ENCODE data around the gene VBP1.
"Not testable (repeated sequence)": the region's sequence is repeated elsewhere in the genome, so short reads cannot be mapped to it uniquely, and the experiment has no call there.

Gene VBP1

DNA sequence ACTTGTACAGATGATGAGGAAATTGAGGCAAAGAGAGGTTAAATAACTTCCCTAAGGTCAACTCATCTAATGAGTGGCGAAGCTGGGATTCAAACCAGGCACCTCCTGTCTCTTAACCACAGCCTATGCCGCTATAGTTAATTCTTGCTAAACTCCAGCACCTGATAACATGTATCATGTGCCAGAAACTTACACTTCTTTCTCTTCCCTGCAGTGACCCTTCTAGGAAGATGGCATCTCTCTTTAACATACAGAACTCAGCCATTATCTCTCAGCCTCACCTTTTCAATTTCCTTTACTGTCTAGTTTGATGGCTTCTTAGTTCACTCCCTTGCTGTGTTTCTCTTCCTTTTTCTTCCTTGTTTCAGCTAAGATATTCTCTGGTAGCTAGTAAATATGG is 2.5 kb downstream of the VBP1 start:
- peaks cover 6% of the 10 kb centered on the region for H3K79me1 ChIP-seq (ENCODE audit: low read length)
- DNase-seq, result no peak
- peaks cover 7 to 15% of the 10 kb centered on the region in 2 experiments for H3K36me3 ChIP-seq (ENCODE audit: control insufficient read depth in 1 of 2, insufficient read depth in 2 of 2, low read length in 2 of 2)
- no peak overlapping the region for H4K12ac ChIP-seq (ENCODE audit: low read depth, low read length)
- no peak overlapping the region for H3K18ac ChIP-seq (ENCODE audit: low read length)
- no peak overlapping the region for H2AFZ ChIP-seq (ENCODE audit: insufficient read depth, low read length, poor library complexity)
- no peak overlapping the region for H2BK5ac ChIP-seq (ENCODE audit: low read depth, low read length, poor library complexity)
- no peak overlapping the region for H3K4me2 ChIP-seq (ENCODE audit: low read length)
- no peak overlapping the region for H3K27ac ChIP-seq (ENCODE audit: low read depth, low read length)
- no peak overlapping the region for H2BK120ac ChIP-seq (ENCODE audit: insufficient read depth, low read length, poor library complexity)
- no peak overlapping the region for H3K4me3 ChIP-seq (ENCODE audit: low read depth, low read length)
- H3K79me2 ChIP-seq (ENCODE audit: control insufficient read depth, insufficient read depth, low read length, poor library complexity), result peaks cover 7% of the 10 kb centered on the region
- H4K91ac ChIP-seq (ENCODE audit: low read depth, low read length), result no peak overlapping the region
- no peaks in the 10 kb centered on the region for H3K27me3 ChIP-seq (ENCODE audit: insufficient read depth, low read length)
- WGBS (ENCODE audit: extremely low coverage, insufficient coverage, insufficient read length), result no CpG with 5 or more reads among the region's 2 CpGs
- no peak overlapping the region for H2BK12ac ChIP-seq (ENCODE audit: low read length)
- H3K4ac ChIP-seq (ENCODE audit: low read depth, low read length), result peak overlapping the region; percentile 69
- no peaks in the 10 kb centered on the region for H3K9me3 ChIP-seq (ENCODE audit: insufficient read depth, low read depth, low read length)
- no peak overlapping the region for H3K23ac ChIP-seq (ENCODE audit: low read length)
- no peak overlapping the region for H2AK5ac ChIP-seq (ENCODE audit: low read length)
- H3K4me1 ChIP-seq (ENCODE audit: control insufficient read depth in 1 of 2, insufficient read depth in 2 of 2, low read length in 2 of 2), result peaks cover 2 to 5% of the 10 kb centered on the region in 2 experiments
- no peak overlapping the region for H4K8ac ChIP-seq (ENCODE audit: low read depth, low read length)
- no peak overlapping the region for H3K14ac ChIP-seq (ENCODE audit: low read length)
- H3K9ac ChIP-seq (ENCODE audit: low read length), result no peak overlapping the region

DNA sequence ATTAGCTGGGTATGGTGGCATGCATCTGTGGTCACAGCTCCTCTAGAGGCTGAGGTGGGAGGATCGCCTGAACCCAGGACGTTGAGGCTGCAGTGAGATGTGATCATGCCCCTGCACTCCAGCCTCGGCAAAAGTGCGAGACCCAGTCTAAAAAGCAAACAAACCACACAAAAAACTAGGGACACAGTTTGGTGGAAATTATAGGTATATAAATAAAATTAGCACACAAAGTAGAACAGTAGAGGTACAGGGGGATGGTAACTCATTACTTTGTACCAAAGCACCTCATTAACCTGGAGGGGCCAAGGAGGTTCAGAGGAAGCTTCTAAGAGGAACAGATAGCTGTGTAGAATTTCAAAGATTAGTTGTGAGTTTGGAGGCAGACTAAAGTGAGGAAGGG is 5.1 kb downstream of the VBP1 start:
- Histone ChIP-seq H3K18ac (ENCODE audit: low read length) (no peak overlapping the region), H3K27me3 (ENCODE audit: insufficient read depth, low read length) (no peaks in the 10 kb centered on the region), H3K9ac (ENCODE audit: low read length) (no peak overlapping the region), H4K12ac (ENCODE audit: low read depth, low read length) (no peak overlapping the region), H3K23ac (ENCODE audit: low read length) (no peak overlapping the region), H3K4me2 (ENCODE audit: low read length) (no peak overlapping the region), H3K9me3 (ENCODE audit: insufficient read depth, low read depth, low read length) (no peaks in the 10 kb centered on the region), H3K4me3 (ENCODE audit: low read depth, low read length) (no peak overlapping the region), H2BK12ac (ENCODE audit: low read length) (no peak overlapping the region), H3K79me1 (ENCODE audit: low read length) (peaks cover 3% of the 10 kb centered on the region), H3K4ac (ENCODE audit: low read depth, low read length) (no peak overlapping the region), H3K36me3 (ENCODE audit: control insufficient read depth in 1 of 2, insufficient read depth in 2 of 2, low read length in 2 of 2) (peaks cover 10 to 17% of the 10 kb centered on the region in 2 experiments), H2BK5ac (ENCODE audit: low read depth, low read length, poor library complexity) (no peak overlapping the region), H3K79me2 (ENCODE audit: control insufficient read depth, insufficient read depth, low read length, poor library complexity) (peaks cover 4% of the 10 kb centered on the region), H2BK120ac (ENCODE audit: insufficient read depth, low read length, poor library complexity) (no peak overlapping the region), H3K14ac (ENCODE audit: low read length) (no peak overlapping the region), H3K27ac (ENCODE audit: low read depth, low read length) (no peak overlapping the region), H2AK5ac (ENCODE audit: low read length) (no peak overlapping the region), H2AFZ (ENCODE audit: insufficient read depth, low read length, poor library complexity) (no peak overlapping the region), H4K91ac (ENCODE audit: low read depth, low read length) (no peak overlapping the region), H3K4me1 (ENCODE audit: control insufficient read depth in 1 of 2, insufficient read depth in 2 of 2, low read length in 2 of 2) (peaks cover 2% of the 10 kb centered on the region in 2 experiments), H4K8ac (ENCODE audit: low read depth, low read length) (no peak overlapping the region)
- no peak for DNase-seq
- no CpG with 5 or more reads among the region's 4 CpGs for WGBS (ENCODE audit: extremely low coverage, insufficient coverage, insufficient read length)

DNA sequence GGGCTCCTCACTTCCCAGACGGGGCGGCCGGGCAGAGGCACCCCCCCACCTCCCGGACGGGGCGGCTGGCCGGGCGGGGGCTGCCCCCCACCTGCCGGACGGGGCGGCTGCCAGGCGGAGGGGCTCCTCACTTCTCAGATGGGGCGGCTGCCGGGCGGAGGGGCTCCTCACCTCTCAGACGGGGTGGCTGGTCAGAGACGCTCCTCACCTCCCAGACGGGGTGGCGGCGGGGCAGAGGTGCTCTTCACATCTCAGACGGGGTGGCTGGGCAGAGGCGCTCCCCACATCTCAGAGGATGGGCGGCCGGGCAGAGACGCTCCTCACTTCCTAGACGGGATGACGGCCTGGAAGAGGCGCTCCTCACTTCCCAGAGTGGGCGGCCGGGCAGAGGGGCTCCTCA is 7.5 kb downstream of the VBP1 start:
- H2AK5ac ChIP-seq (ENCODE audit: low read length); H3K14ac ChIP-seq (ENCODE audit: low read length); H4K91ac ChIP-seq (ENCODE audit: low read depth, low read length); DNase-seq; H3K9me3 ChIP-seq (ENCODE audit: insufficient read depth, low read depth, low read length); H3K4me3 ChIP-seq (ENCODE audit: low read depth, low read length); H4K12ac ChIP-seq (ENCODE audit: low read depth, low read length); H2BK120ac ChIP-seq (ENCODE audit: insufficient read depth, low read length, poor library complexity); H3K27me3 ChIP-seq (ENCODE audit: insufficient read depth, low read length); H3K18ac ChIP-seq (ENCODE audit: low read length); H3K4ac ChIP-seq (ENCODE audit: low read depth, low read length); H3K27ac ChIP-seq (ENCODE audit: low read depth, low read length); H2BK12ac ChIP-seq (ENCODE audit: low read length); H3K79me1 ChIP-seq (ENCODE audit: low read length); H3K4me1 ChIP-seq (ENCODE audit: control insufficient read depth in 1 of 2, insufficient read depth in 2 of 2, low read length in 2 of 2); H3K79me2 ChIP-seq (ENCODE audit: control insufficient read depth, insufficient read depth, low read length, poor library complexity); H3K4me2 ChIP-seq (ENCODE audit: low read length); H4K8ac ChIP-seq (ENCODE audit: low read depth, low read length); H3K23ac ChIP-seq (ENCODE audit: low read length); H2BK5ac ChIP-seq (ENCODE audit: low read depth, low read length, poor library complexity); H2AFZ ChIP-seq (ENCODE audit: insufficient read depth, low read length, poor library complexity); H3K9ac ChIP-seq (ENCODE audit: low read length): not testable (repeated sequence)
- H3K36me3 ChIP-seq (ENCODE audit: control insufficient read depth in 1 of 2, insufficient read depth in 2 of 2, low read length in 2 of 2), result peaks cover 12 to 17% of the 10 kb centered on the region in 2 experiments
- WGBS (ENCODE audit: extremely low coverage, insufficient coverage, insufficient read length), result no CpG with 5 or more reads among the region's 30 CpGs

DNA sequence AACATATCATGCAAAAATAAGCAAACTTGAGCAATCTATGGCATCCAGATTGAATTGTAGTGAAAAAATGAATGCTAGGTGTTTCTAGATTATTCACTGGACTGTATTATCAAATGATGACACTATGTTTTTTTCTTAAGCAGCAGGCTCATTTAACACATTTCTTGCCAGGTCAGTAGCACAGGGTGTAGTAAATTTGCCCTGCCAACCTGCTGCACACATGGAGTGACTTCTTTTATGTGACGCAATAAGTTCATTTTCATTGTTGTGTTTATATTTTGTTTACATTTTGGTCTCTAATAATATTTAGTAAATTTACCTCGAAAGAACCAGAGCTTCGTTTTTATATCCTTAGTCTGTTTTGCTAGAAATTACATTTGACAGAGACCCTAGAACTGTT is 9.5 kb downstream of the VBP1 start:
- Histone ChIP-seq H3K4me1 (ENCODE audit: control insufficient read depth in 1 of 2, insufficient read depth in 2 of 2, low read length in 2 of 2) (no peaks in the 10 kb centered on the region), H3K23ac (ENCODE audit: low read length) (no peak overlapping the region), H2AFZ (ENCODE audit: insufficient read depth, low read length, poor library complexity) (no peak overlapping the region), H4K12ac (ENCODE audit: low read depth, low read length) (no peak overlapping the region), H3K79me2 (ENCODE audit: control insufficient read depth, insufficient read depth, low read length, poor library complexity) (no peaks in the 10 kb centered on the region), H3K4me2 (ENCODE audit: low read length) (no peak overlapping the region), H2BK12ac (ENCODE audit: low read length) (no peak overlapping the region), H3K27me3 (ENCODE audit: insufficient read depth, low read length) (no peaks in the 10 kb centered on the region), H3K9ac (ENCODE audit: low read length) (no peak overlapping the region), H3K9me3 (ENCODE audit: insufficient read depth, low read depth, low read length) (no peaks in the 10 kb centered on the region), H3K14ac (ENCODE audit: low read length) (no peak overlapping the region), H3K36me3 (ENCODE audit: control insufficient read depth in 1 of 2, insufficient read depth in 2 of 2, low read length in 2 of 2) (peaks cover 13 to 17% of the 10 kb centered on the region in 2 experiments), H3K79me1 (ENCODE audit: low read length) (no peaks in the 10 kb centered on the region), H3K4ac (ENCODE audit: low read depth, low read length) (no peak overlapping the region), H4K91ac (ENCODE audit: low read depth, low read length) (no peak overlapping the region), H3K4me3 (ENCODE audit: low read depth, low read length) (no peak overlapping the region), H2AK5ac (ENCODE audit: low read length) (no peak overlapping the region), H2BK120ac (ENCODE audit: insufficient read depth, low read length, poor library complexity) (no peak overlapping the region), H2BK5ac (ENCODE audit: low read depth, low read length, poor library complexity) (no peak overlapping the region), H3K27ac (ENCODE audit: low read depth, low read length) (no peak overlapping the region), H3K18ac (ENCODE audit: low read length) (no peak overlapping the region), H4K8ac (ENCODE audit: low read depth, low read length) (no peak overlapping the region)
- DNase-seq, result no peak
- no CpG with 5 or more reads among the region's 3 CpGs for WGBS (ENCODE audit: extremely low coverage, insufficient coverage, insufficient read length)
